Hepatocyte (in vitro differentiated cells): ENCODE results near the gene RABL2A.
"Not testable (repeated sequence)": the region's sequence is repeated elsewhere in the genome, so short reads cannot be mapped to it uniquely, and the experiment has no call there.

Source experiments
- EZH2 ChIP-seq: fragments of 200-600 bp; sonication (generic); IDR thresholded peaks from 2 replicates; pipeline ENCODE4 v1.6.1; 2016; ENCODE audit warnings: antibody characterized with exemption, mild to moderate bottlenecking, borderline replicate concordance
- EZH2phosphoT487 ChIP-seq: fragments of 200-600 bp; sonication (generic); IDR thresholded peaks from one replicate; pipeline ENCODE4 v1.6.1; 2018; ENCODE audit warnings: antibody characterized with exemption, mild to moderate bottlenecking, low read depth, moderate library complexity; ENCODE audit not compliant: unreplicated experiment, severe bottlenecking
- TF ChIP-seq, protein P1 (sequence below): fragments of 200-600 bp; sonication (generic); IDR thresholded peaks from 2 replicates; pipeline ENCODE4 v1.5.1; 2016; ENCODE audit warnings: antibody characterized with exemption, mild to moderate bottlenecking; ENCODE audit not compliant: poor library complexity

- TF ChIP-seq, protein P1, sequence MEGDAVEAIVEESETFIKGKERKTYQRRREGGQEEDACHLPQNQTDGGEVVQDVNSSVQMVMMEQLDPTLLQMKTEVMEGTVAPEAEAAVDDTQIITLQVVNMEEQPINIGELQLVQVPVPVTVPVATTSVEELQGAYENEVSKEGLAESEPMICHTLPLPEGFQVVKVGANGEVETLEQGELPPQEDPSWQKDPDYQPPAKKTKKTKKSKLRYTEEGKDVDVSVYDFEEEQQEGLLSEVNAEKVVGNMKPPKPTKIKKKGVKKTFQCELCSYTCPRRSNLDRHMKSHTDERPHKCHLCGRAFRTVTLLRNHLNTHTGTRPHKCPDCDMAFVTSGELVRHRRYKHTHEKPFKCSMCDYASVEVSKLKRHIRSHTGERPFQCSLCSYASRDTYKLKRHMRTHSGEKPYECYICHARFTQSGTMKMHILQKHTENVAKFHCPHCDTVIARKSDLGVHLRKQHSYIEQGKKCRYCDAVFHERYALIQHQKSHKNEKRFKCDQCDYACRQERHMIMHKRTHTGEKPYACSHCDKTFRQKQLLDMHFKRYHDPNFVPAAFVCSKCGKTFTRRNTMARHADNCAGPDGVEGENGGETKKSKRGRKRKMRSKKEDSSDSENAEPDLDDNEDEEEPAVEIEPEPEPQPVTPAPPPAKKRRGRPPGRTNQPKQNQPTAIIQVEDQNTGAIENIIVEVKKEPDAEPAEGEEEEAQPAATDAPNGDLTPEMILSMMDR, result not testable (repeated sequence)
- not testable (repeated sequence) for TF ChIP-seq EZH2, EZH2phosphoT487
Observed at GRCh38 chr2:113652599-113652998, 25.5 kb downstream of the RABL2A start.
